Measurements from ENCODE around the gene SH3RF3.

SH3RF3 gene

DNA sequence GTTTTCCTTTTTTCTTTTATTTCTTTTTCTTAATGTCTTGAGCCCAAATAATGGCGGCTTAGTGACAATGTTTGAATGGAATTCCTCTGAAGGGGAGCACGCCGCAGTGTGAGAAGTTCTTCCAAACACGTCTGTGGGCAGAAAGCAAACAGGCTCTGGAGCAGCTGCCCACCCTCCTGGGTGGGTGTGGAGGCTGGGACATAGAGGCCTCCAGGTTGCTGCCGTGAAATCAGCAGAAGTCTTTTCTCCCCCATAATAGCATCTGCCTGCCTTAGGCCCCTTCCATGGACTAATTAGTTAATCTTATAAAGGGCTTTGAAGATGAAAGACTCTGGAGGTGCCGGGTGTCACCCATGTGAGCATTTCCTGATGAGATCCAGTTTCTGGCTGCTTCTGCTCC is 213.9 kb downstream of the SH3RF3 start:
- in situ Hi-C loops (cut with HindIII; ENCODE audit: low sequenced_read_pairs) = no loop called here

GRCh38 chr2:109343460-109343859 is 214.5 kb downstream of the SH3RF3 start:
- in situ Hi-C loops (cut with HindIII; ENCODE audit: low sequenced_read_pairs) = no loop called here

- in situ Hi-C loops (cut with HindIII; ENCODE audit: low sequenced_read_pairs) = no loop called here
Observed at GRCh38 chr2:109344270-109344805, 215.3 kb downstream of the SH3RF3 start.

GRCh38 chr2:109345091-109345490 is 216.1 kb downstream of the SH3RF3 start:
- in situ Hi-C loops (cut with HindIII; ENCODE audit: low sequenced_read_pairs) = no loop called here

DNA sequence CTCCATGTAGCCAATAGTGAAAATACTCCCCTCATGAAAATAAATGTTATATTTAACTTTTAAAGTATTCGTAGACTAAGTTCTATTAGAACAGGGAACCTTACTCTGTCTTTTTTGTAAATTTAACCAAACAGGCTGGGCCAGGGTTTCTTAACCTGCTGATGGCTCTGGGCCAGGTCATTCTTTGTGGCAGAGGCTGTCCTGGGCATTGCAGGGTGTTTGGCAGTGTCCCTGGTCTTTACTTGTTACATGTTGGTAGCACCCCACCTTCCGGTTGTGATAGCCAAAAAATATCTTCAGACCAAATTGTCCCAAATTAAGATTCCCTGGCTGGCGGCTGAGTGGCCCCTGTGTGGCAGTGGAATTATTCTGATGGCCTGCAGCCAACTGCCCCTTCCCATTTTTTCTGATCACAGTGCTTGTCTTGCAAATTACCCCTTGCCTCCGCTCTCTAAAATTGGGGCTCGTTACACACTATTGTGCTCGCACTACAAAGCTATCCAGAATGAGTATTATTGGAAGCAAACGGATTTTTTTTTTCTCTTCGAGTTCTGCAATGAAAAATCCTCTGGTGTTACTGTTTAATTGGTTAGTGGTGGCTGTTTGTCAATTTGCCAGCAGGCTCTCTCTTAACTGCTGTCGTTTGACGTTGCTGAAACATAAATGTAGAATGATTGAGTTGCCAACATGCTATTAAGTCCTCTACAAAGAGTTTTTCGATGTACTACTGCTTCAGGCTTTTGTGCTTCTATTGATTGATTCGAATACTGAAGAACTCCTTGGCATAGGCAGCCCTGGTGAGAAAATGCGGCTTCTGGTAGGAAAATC is 216.9 kb downstream of the SH3RF3 start:
- in situ Hi-C loops (cut with HindIII; ENCODE audit: low sequenced_read_pairs) = no loop called here

- in situ Hi-C loops (cut with HindIII; ENCODE audit: low sequenced_read_pairs) = no loop called here
Observed at GRCh38 chr2:109346601-109347228, 217.7 kb downstream of the SH3RF3 start.

- in situ Hi-C loops (cut with HindIII; ENCODE audit: low sequenced_read_pairs) = no loop called here
Observed at GRCh38 chr2:109347626-109348025, 218.6 kb downstream of the SH3RF3 start.

DNA sequence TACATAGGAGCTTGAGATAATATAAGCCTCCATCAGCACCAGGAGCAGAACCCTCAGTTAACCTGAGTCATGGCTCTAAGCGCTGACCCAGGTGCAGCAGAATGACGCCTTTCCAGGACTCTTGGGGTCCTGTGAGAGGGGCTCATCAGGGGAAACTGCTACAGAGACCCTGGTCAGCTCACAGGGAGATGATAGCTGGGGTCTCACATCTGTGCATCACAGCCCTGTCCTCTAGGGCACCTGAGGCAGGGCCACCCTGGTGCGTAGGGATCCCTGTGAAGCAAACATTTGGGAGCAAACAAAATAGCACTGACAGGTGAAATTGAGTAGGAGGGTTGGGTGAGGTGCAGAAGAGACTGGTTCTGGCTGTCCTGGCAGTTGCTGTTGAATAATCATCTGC is 219.2 kb downstream of the SH3RF3 start:
- in situ Hi-C loops (cut with HindIII; ENCODE audit: low sequenced_read_pairs) = no loop called here

GRCh38 chr2:109348671-109349502 is 219.9 kb downstream of the SH3RF3 start:
- in situ Hi-C loops (cut with HindIII; ENCODE audit: low sequenced_read_pairs) = no loop called here

DNA sequence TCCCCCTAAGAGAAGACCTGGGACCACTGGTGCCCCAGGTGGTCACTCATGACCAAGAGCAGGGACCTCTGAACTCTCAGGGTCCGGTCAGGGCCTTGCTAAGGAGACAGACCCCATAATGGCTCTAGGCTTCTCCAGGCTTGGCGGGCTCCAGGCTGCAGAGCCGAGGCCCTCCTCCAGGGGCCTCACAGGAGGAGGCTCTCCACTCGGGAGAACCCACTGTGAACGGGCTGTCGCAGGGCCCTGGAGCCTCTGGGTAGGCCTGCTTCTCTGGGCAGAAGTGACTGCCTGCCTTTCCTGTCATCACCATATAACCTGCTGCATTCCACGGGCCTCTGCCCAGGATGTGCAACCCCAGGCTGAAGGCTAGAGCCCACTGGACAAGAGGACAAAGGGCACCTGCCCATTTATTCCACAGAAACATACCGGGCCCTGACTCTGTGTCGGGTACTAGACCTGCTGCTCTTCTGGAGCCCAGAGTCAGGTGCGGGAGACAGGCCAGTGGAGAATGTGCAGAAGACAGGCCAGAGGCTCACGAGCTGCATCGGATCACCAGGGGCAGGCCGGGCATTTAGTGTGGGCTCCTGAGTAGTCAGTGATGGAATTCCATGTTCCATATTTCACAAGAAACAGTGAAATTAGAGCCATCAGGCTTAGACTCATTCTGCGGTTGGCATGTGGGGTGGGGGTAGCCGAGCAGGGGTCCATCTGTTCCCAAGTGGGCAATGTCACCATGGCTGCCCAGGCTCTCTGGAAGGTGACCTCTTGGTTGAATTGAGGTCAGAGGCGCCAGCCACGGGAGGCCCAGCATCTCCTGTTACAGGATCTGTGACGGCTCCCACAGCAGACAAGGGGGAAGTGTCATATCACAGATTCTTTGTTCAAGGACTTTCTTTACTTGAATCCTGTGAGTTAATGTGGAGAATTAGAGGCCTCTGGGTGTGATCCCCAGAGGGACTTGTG is 220.8 kb downstream of the SH3RF3 start:
- in situ Hi-C loops (cut with HindIII; ENCODE audit: low sequenced_read_pairs) = loop anchor here (5.0 kb wide), 1 partner anchor 217 kb away; no protein-coding TSS in a partner anchor

DNA sequence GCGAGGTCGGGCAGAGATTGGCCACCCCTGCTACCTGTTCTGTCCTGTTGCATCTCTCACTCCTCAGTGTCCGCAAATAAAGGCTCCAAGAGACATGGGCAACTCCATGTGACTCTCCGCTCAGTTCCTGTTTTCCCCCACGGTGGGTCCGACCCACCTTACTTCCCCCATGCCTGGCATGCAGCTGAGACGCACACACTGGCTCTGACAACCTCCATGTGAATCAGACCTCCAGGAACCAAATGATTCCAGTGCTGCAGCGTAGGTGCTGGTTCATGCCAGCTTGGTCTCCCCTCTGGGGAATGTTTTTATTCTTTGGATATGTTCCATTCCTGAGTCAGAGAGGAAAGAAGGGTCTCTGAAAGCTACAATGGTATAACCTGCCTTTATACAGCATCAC is 221.5 kb downstream of the SH3RF3 start:
- in situ Hi-C loops (cut with HindIII; ENCODE audit: low sequenced_read_pairs) = loop anchor here (5.0 kb wide), 1 partner anchor 218 kb away; no protein-coding TSS in a partner anchor

DNA sequence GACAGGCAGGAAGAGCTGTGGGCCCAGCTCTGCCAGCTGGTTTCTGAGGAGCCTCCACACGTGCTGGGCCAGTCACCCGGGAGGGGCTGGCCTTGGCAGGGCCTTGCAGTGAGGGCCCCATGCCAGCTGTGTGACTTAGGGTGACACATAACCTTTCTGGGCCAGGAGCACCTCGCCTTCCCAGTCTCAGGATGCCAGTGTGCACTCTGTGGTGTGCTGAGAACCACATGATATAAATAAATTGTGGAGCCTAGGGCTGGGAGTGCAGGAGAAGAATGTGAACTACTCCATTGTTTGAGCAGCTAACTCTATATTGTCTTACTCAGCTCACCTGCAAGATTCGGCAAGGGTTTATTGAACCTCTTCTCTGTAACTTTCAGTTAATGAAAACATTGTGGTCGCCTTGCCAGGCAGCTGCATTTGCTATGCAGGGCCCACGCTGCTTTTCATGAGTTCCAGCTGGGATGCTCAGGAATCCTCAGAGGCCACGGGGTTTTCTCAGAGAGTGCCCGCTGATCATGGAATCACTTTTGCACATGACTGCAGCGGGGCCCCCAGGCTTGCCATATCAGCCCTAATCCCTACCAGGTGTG is 222.3 kb downstream of the SH3RF3 start:
- in situ Hi-C loops (cut with HindIII; ENCODE audit: low sequenced_read_pairs) = loop anchor here (5.0 kb wide), 1 partner anchor 219 kb away; no protein-coding TSS in a partner anchor

- in situ Hi-C loops (cut with HindIII; ENCODE audit: low sequenced_read_pairs) = loop anchor here (5.0 kb wide), 1 partner anchor 220 kb away; no protein-coding TSS in a partner anchor
Observed at GRCh38 chr2:109352056-109352897, 223.3 kb downstream of the SH3RF3 start.

GRCh38 chr2:109352898-109353689 is 224.1 kb downstream of the SH3RF3 start:
- in situ Hi-C loops (cut with HindIII; ENCODE audit: low sequenced_read_pairs) = loop anchor here (5.0 kb wide), 1 partner anchor 221 kb away; no protein-coding TSS in a partner anchor

DNA sequence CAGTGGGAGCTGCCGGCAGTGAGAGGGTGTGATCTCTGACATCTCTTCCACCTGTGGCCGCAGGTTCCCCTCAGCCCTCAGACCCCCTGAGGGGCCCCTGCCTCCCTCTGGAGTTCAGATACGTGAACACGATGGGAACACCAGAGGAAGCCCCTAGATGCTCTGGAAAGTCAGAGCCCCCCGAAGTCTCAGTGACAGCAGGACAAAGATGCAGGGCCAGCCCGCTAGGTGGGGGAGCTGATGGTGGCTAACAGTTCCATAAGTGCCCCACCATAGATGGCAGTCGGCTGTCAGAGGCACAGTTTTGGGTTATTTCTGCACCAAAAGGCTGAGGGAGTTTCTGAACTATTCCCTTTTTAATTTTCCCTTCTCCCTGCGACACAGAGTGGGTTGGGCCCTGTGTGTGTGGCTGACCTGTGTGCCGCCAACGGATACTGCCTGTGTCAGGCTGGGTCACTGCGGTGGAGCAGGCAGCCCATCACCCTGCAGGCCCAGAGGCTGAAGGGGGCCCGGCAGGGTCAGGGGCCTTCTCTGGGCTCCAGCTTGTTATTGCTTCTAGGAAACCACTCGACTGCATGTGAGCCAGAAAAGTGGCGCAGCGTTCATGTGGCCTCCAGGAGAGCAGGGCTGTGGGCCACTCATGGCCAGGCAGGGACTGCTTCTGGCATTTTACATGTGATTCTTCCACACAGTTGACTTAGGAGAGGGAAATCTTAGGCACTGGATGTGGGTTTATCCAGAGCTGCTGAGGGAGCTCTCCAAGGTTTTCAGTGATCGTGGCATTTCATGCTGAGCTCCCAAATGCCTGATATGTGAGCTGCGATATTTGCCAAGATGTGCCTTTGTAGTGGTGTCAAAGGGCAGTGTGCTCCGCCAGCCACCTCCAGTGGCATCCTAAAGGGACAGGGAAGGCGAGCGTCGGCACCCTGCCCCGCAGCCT is 225.1 kb downstream of the SH3RF3 start:
- in situ Hi-C loops (cut with HindIII; ENCODE audit: low sequenced_read_pairs) = loop anchor here (5.0 kb wide), 1 partner anchor 222 kb away; no protein-coding TSS in a partner anchor

DNA sequence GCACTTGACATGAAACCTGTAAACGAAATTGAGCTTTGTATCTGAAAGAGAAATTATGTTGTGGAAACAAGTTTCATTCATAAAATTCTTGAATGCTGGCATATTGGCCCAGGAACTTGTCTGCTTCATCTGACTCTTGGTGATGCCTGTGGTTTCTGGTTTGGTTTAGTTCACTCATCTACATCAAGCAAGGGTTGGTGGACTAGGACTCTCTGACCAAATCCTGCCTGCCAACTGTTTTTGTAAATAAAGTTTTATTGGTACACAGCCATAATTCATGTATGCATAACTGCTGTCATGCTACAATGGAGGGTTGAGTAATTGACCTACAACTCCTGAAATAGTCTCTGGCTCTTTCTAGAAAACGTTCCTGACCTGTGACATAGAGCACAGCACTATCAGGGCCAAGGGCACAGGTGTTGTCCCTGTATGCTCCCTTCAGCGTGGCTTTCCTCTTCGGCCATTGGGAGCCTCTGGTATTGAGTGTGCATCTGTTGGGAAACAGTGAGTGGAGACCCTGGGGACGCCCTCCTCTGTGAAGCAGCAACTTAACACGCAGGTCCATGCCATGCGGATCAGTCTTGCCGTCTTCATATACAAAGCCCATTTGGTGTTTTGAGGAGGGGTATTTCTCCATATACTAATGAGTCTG is 226.3 kb downstream of the SH3RF3 start:
- in situ Hi-C loops (cut with HindIII; ENCODE audit: low sequenced_read_pairs) = no loop called here
